HFFc6 (cell line): ENCODE data around the gene LIME1. TPM values are rescaled to one million over a fixed set of nuclear protein-coding genes. Genes with fewer than 3 reads are reported as not detected.

Experiments
- DNase-seq: peaks from one replicate; pipeline ENCODE4 v3.0.0-alpha.2; 2018
- H3K27ac Mint-ChIP-seq: 2 replicates; pipeline ENCODE4 v1.8.0; 2020; ENCODE audit warnings: mild to moderate bottlenecking, mixed read lengths
- H3K27me3 Mint-ChIP-seq: 2 replicates; pipeline ENCODE4 v1.8.0; 2021; ENCODE audit warnings: mild to moderate bottlenecking, moderate library complexity, mixed read lengths; ENCODE audit not compliant: insufficient read depth
- H3K36me3 Mint-ChIP-seq: 2 replicates; pipeline ENCODE4 v1.8.0; 2021; ENCODE audit warnings: low read depth, mixed read lengths
- H3K4me1 Mint-ChIP-seq: 2 replicates; pipeline ENCODE4 v1.8.0; 2020; ENCODE audit warnings: low read depth, mixed read lengths
- H3K4me3 Mint-ChIP-seq: 2 replicates; pipeline ENCODE4 v1.8.0; 2020; ENCODE audit warnings: mild to moderate bottlenecking, moderate library complexity, mixed read lengths
- H3K9me3 Mint-ChIP-seq: 2 replicates; pipeline ENCODE4 v1.8.0; 2020; ENCODE audit warnings: mild to moderate bottlenecking, mixed read lengths
- total RNA-seq, 6 experiments: library from RNA; stranded (reverse); fragmentation: NEBNext Ultra II Directional; extraction: Animal tissue kit (Norgen Biotek cat#: 25700); gene quantifications; 2 replicates in 1 of 6; 3 replicates in 5 of 6; pipeline ENCODE4 v1.2.3, GENCODE V29; 2021
- TF ChIP-seq, protein P1 (sequence below): fragments of 200-600 bp; sonication (generic); IDR thresholded peaks from 2 replicates; pipeline ENCODE4 v1.5.0; 2021; ENCODE audit warnings: antibody characterized with exemption, mild to moderate bottlenecking

The LIME1 gene
- total RNA-seq, 6 experiments from 2014 or later: 3.4 to 6.1 (median 4.6) TPM

DNA sequence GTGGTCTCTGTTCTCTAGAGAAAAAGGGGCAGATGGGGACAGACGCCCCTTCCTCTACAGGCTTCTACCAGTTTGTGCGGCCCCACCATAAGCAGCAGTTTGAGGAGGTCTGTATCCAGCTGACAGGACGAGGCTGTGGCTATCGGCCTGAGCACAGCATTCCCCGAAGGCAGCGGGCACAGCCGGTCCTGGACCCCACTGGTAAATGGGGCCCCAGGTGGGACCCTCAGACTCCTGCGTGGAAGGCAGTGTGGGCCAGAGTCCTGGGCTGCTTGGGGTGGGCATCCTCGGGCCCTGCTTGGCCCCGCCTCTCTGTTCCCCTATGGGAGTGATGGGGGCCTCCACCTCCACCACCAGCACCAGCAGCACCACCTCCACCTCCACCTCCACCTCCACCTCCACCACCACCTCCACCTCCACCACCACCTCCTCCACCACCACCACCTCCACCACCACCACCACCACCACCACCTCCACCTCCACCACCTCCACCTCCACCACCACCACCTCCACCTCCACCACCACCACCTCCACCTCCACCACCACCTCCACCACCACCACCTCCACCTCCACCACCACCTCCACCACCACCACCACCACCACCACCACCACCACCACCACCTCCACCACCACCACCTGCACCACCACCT, 43.3 kb upstream of the LIME1 start:
- no peaks in the 10 kb centered on the region for H3K4me1 Mint-ChIP-seq
- H3K27me3 Mint-ChIP-seq: peaks cover 38% of the 10 kb centered on the region
- no peak overlapping the region for H3K4me3 Mint-ChIP-seq
- TF ChIP-seq, protein P1, sequence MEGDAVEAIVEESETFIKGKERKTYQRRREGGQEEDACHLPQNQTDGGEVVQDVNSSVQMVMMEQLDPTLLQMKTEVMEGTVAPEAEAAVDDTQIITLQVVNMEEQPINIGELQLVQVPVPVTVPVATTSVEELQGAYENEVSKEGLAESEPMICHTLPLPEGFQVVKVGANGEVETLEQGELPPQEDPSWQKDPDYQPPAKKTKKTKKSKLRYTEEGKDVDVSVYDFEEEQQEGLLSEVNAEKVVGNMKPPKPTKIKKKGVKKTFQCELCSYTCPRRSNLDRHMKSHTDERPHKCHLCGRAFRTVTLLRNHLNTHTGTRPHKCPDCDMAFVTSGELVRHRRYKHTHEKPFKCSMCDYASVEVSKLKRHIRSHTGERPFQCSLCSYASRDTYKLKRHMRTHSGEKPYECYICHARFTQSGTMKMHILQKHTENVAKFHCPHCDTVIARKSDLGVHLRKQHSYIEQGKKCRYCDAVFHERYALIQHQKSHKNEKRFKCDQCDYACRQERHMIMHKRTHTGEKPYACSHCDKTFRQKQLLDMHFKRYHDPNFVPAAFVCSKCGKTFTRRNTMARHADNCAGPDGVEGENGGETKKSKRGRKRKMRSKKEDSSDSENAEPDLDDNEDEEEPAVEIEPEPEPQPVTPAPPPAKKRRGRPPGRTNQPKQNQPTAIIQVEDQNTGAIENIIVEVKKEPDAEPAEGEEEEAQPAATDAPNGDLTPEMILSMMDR: no peak
- no peaks in the 10 kb centered on the region; the same call in 1 of the 2 replicates for H3K36me3 Mint-ChIP-seq
- no peak overlapping the region for H3K27ac Mint-ChIP-seq
- no peaks in the 10 kb centered on the region for H3K9me3 Mint-ChIP-seq
- no peak for DNase-seq

DNA sequence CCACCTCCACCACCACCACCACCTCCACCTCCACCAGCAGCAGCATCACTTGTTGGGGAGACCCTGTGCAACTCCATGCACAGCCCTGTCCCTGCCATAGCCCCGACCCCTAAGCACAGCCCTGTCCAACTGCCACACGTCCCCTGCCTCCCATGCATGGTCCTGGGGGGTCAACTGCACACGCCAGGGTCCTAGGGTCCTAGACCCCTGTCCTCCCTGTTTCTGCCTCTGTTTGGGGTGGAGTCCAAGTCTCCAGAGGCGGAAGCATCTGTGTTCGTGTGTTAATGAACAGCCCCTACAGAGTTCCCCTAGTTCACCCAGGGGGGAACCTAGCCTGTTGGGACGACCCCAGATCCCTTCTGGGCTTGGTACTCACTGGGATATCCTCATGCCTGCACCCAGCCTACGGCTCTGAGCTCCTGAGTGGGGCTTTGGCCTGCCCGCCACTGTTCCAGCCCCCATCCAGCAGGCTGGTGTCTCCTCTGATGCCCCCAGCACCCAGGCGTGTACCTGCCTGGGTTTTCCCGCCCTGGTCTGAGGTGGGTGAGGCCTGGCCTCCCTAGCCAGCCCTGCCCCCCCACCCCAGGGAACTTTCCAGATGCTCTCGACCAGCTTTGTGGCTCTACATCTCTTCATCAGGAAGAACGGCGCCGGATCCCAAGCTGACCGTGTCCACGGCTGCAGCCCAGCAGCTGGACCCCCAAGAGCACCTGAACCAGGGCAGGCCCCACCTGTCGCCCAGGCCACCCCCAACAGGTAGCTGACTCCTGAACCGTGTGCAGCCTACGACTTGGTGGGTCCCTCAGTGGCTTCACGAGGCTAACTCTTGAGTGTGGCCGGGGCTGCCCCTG, 42.5 kb upstream of the LIME1 start:
- peak overlapping the region; percentile 53 for H3K27ac Mint-ChIP-seq
- H3K4me1 Mint-ChIP-seq: peaks cover 4% of the 10 kb centered on the region; the same call in 1 of the 2 replicates
- TF ChIP-seq, protein P1: no peak
- H3K27me3 Mint-ChIP-seq: peaks cover 41% of the 10 kb centered on the region
- H3K4me3 Mint-ChIP-seq: no peak overlapping the region
- no peak for DNase-seq
- H3K36me3 Mint-ChIP-seq: no peaks in the 10 kb centered on the region; the same call in 1 of the 2 replicates
- no peaks in the 10 kb centered on the region for H3K9me3 Mint-ChIP-seq

DNA sequence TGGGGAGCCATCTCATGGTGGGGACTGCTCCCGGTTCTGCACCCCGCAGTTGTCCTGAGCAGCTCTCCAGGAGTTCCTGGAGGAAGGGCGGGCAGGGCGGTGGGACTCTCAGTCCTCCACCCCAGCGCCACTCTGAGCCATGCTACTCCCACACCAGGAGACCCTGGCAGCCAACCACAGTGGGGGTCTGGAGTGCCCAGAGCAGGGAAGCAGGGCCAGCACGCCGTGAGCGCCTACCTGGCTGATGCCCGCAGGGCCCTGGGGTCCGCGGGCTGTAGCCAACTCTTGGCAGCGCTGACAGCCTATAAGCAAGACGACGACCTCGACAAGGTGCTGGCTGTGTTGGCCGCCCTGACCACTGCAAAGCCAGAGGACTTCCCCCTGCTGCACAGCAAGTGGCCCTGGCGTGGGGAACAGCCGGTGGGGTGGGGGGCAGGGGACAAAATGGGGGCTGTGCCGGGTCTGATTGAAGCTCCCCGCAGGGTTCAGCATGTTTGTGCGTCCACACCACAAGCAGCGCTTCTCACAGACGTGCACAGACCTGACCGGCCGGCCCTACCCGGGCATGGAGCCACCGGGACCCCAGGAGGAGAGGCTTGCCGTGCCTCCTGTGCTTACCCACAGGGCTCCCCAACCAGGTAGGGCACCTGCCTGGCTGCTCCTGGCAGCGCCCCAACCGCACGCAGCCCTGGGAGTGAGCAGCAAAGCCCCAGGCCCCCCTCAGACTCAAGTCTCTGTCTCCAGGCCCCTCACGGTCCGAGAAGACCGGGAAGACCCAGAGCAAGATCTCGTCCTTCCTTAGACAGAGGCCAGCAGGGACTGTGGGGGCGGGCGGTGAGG, 41.7 kb upstream of the LIME1 start:
- TF ChIP-seq, protein P1: no peak
- Mint-ChIP-seq H3K9me3 (no peaks in the 10 kb centered on the region), H3K4me1 (peaks cover 10% of the 10 kb centered on the region; the same call in 1 of the 2 replicates)

DNA sequence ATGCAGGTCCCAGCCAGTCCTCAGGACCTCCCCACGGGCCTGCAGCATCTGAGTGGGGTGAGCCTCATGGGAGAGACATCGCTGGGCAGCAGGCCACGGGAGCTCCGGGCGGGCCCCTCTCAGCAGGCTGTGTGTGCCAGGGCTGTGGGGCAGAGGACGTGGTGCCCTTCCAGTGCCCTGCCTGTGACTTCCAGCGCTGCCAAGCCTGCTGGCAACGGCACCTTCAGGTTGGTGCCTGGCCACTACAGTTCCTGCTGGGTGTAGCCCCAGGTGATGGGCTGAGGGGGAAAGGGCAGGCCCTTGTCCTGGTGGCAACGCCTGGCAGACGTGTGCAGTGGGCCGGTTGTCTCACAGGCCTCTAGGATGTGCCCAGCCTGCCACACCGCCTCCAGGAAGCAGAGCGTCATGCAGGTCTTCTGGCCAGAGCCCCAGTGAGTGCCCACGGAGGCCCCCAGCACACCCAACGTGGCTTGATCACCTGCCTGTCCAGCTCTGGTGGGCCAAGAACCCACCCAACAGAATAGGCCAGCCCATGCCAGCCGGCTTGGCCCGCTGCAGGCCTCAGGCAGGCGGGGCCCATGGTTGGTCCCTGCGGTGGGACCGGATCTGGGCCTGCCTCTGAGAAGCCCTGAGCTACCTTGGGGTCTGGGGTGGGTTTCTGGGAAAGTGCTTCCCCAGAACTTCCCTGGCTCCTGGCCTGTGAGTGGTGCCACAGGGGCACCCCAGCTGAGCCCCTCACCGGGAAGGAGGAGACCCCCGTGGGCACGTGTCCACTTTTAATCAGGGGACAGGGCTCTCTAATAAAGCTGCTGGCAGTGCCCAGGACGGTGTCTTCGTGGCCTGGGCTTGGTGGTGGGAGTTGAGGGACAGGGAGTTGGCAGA, 40.8 kb upstream of the LIME1 start:
- TF ChIP-seq, protein P1: no peak
- Mint-ChIP-seq H3K4me1 (peaks cover 10% of the 10 kb centered on the region; the same call in 1 of the 2 replicates), H3K27ac (peak overlapping the region; percentile 33; the same call in 1 of the 2 replicates), H3K9me3 (no peaks in the 10 kb centered on the region), H3K27me3 (peaks cover 48% of the 10 kb centered on the region), H3K4me3 (no peak overlapping the region), H3K36me3 (no peaks in the 10 kb centered on the region; the same call in 1 of the 2 replicates)
- DNase-seq: no peak

More for the DNA sequence above, 41.7 kb upstream of the LIME1 start:
- no peak for DNase-seq
- no peaks in the 10 kb centered on the region; the same call in 1 of the 2 replicates for H3K36me3 Mint-ChIP-seq
- H3K27me3 Mint-ChIP-seq: peaks cover 46% of the 10 kb centered on the region
- H3K4me3 Mint-ChIP-seq: no peak overlapping the region
- no peak overlapping the region for H3K27ac Mint-ChIP-seq
